GM19193 (cell line): ENCODE data around the gene RBM25.

Experiments
- POLR2A ChIP-seq: IDR thresholded peaks from 4 replicates; pipeline ENCODE4 v1.6.1; 2011; ENCODE audit not compliant: insufficient read depth, insufficient read length; ENCODE audit errors: extremely low read depth

RBM25 gene

GRCh38 chr14:73143617-73144016 lies 85.3 kb downstream of the RBM25 start:
- no peak for TF ChIP-seq POLR2A

- no peak for TF ChIP-seq POLR2A
These were observed 87.0 kb downstream of the RBM25 start for GRCh38 chr14:73145371-73145770.

GRCh38 chr14:73146111-73146510 lies 87.8 kb downstream of the RBM25 start:
- TF ChIP-seq POLR2A: no peak

- TF ChIP-seq POLR2A: no peak
These were observed 91.4 kb downstream of the RBM25 start for GRCh38 chr14:73149753-73150152.

DNA sequence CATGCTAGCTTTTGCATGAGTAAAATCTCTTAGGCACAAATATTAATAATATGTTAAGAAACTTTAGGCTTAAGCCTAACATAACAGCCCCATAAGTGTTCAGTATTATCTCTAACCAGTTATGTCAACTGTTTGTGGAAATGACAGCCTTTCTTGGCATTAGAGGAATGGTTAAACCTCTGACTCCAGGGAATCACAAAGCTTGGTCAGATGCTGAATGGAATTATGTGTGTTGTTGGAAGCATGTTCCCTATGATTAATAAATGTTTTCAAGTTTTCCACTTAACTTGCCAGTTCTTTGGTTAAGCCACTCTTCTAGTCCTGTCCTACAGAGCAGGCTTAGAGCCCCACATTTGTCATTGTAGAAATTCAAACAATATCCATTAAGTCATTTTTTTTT lies 94.9 kb downstream of the RBM25 start:
- TF ChIP-seq POLR2A: no peak

DNA sequence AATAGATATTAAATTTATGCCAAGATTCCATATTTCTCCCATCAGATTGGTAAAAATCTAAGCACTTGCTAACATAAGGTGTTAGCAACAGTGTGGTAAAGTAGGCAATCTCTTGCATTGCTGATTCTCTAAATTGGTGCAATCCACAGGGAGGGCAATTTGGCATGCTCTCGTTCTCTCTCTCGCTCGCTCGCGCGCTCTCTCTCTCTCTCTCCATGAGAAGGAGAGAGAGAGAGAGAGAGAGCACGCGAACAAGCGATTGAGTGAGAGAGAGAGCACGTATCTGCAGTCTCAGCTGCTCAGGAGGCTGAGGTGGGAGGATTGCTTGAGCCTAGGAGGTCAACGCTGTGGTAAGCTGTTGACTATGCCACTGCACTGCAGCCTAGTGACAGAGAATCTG lies 103.9 kb downstream of the RBM25 start:
- no peak for TF ChIP-seq POLR2A

- TF ChIP-seq POLR2A: no peak
These were observed 108.1 kb downstream of the RBM25 start for GRCh38 chr14:73166399-73166798.

DNA sequence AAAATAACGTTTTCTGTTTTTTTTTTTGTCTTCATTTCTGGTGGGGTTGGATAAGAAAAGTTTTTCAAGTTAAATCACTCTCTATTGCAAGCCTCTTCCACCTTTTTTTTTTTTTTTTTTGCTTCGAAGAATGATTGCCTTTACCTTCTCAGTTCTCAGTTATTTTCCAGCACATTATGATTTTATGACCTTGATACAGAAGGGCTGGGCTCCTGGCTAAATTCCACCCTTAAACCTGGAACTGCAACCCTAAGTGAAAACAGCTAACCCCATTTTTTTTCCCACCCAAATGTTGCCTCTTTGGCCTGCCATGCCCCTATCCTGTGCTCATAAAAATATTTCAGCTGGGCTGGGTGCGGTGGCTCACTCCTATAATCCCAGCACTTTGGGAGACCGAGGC lies 109.4 kb downstream of the RBM25 start:
- no peak for TF ChIP-seq POLR2A

DNA sequence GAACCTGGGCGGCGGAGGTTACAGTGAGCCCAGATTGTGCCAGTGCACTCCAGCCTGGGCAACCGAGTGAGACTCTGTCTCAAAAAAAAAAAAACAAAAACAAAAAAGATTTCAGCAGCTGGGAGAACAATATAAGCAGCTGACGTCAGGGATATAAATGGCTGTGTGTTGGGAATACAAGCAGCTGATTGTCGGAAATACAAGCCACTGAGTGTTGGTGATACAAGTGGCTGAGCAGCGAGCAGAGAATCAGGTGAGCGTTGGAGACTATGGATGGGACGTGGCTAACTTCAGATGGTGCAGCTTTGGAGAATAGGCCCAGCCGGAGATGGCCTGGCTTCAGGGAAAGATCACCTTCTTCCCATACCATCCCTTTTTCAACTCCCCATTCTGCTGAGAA lies 109.9 kb downstream of the RBM25 start:
- no peak for TF ChIP-seq POLR2A

- no peak for TF ChIP-seq POLR2A
These were observed 110.4 kb downstream of the RBM25 start for GRCh38 chr14:73168691-73169090.

DNA sequence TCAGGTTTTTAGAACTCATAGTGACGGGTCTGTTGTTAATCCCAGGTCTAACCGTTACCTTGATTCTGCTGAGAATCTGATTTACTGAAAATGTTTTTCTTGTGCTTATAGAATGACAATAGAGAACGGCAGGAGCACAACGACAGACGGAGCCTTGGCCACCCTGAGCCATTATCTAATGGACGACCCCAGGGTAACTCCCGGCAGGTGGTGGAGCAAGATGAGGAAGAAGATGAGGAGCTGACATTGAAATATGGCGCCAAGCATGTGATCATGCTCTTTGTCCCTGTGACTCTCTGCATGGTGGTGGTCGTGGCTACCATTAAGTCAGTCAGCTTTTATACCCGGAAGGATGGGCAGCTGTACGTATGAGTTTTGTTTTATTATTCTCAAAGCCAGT lies 112.4 kb downstream of the RBM25 start:
- TF ChIP-seq POLR2A: no peak

DNA sequence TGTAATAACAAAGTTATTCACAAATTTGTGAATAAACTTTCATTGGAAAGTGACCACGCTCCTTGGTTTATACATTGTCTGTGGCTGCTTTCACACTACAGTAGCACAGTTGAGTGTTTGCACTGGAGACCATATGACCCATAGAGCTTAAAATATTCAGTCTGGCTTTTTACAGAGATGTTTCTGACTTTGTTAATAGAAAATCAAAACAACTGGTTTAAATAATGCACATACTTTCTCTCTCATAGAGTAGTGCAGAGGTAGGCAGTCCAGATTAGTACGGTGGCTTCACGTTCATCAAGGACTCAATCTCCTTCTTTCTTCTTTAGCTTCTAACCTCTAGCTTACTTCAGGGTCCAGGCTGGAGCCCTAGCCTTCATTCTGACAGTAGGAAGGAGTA lies 114.2 kb downstream of the RBM25 start:
- no peak for TF ChIP-seq POLR2A

DNA sequence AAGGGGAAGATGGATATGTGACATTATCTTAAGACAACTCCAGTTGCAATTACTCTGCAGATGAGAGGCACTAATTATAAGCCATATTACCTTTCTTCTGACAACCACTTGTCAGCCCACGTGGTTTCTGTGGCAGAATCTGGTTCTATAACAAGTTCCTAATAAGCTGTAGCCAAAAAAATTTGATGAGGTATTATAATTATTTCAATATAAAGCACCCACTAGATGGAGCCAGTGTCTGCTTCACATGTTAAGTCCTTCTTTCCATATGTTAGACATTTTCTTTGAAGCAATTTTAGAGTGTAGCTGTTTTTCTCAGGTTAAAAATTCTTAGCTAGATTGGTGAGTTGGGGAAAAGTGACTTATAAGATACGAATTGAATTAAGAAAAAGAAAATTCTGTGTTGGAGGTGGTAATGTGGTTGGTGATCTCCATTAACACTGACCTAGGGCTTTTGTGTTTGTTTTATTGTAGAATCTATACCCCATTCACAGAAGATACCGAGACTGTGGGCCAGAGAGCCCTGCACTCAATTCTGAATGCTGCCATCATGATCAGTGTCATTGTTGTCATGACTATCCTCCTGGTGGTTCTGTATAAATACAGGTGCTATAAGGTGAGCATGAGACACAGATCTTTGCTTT lies 114.9 kb downstream of the RBM25 start:
- TF ChIP-seq POLR2A: no peak
